Vagina (tissue), 2 donors: ENCODE results near the gene STIM2. TPM values are rescaled to one million over a fixed set of nuclear protein-coding genes. Genes with fewer than 3 reads are reported as not detected.
A peak's percentile ranks its signal among the peaks of the same experiment; 100 is the strongest.

ENCODE experiments used
- DNase-seq, 2 donors: peaks; one replicate each; pipeline ENCODE4 v3.0.0-alpha.2; 2017; ENCODE audit errors: extremely low spot score in 2 of 2
- H3K27ac ChIP-seq: fragments of 200-600 bp; sonication (generic); one replicate; pipeline ENCODE4 v1.5.1; 2019
- H3K27me3 ChIP-seq: fragments of 200-600 bp; sonication (generic); one replicate; pipeline ENCODE4 v1.5.1; 2019
- H3K36me3 ChIP-seq, 2 donors: fragments of 200-600 bp; sonication (generic); one replicate each; pipeline ENCODE4 v1.5.1; 2017 to 2019
- H3K4me1 ChIP-seq: fragments of 200-600 bp; sonication (generic); one replicate; pipeline ENCODE4 v1.5.1; 2019
- H3K4me3 ChIP-seq, 2 donors: fragments of 200-600 bp; sonication (generic); 1 replicate in 1 of 2; 2 replicates in 1 of 2; pipeline ENCODE4 v1.5.1; 2016 to 2019
- H3K9me3 ChIP-seq: fragments of 200-600 bp; sonication (generic); one replicate; pipeline ENCODE4 v1.5.1; 2019
- POLR2A ChIP-seq, 2 donors: fragments of 450-650 bp; IDR thresholded peaks; one replicate each; pipeline ENCODE4 v1.6.1; 2017; ENCODE audit warnings: antibody characterized with exemption in 2 of 2, mild to moderate bottlenecking in 2 of 2, moderate library complexity in 2 of 2
- POLR2AphosphoS5 ChIP-seq, 2 donors: sonication (generic); formaldehyde crosslinking; IDR thresholded peaks; one replicate each; pipeline ENCODE4 v1.9.0; 2017; ENCODE audit warnings: antibody characterized with exemption in 2 of 2, mild to moderate bottlenecking in 2 of 2, low read depth in 1 of 2; ENCODE audit not compliant: insufficient read depth in 1 of 2
- intact Hi-C: fragments of 100-400 bp; cut with DNase I; formaldehyde crosslinking; loops from one replicate; pipeline ENCODE4 v1.15.1; 2023
- total RNA-seq: library from RNA; depleted of rRNA; stranded (reverse); fragments of >200 nt; gene quantifications from one replicate; pipeline ENCODE4 v1.2.3, GENCODE V29; 2016
- TF ChIP-seq, protein P1 (sequence below), 3 experiments: fragments of 450-650 bp in 2 of 3; fragments of 200-600 bp in 1 of 3; sonication (generic) in 1 of 3; IDR thresholded peaks; one replicate each; pipeline ENCODE4 v1.5.1; 2017 to 2019; ENCODE audit warnings: antibody characterized with exemption in 3 of 3, mild to moderate bottlenecking in 2 of 3, moderate library complexity in 2 of 3

STIM2 gene
- total RNA-seq, 1 donor from 2014 or later = 39.5 TPM

DNA sequence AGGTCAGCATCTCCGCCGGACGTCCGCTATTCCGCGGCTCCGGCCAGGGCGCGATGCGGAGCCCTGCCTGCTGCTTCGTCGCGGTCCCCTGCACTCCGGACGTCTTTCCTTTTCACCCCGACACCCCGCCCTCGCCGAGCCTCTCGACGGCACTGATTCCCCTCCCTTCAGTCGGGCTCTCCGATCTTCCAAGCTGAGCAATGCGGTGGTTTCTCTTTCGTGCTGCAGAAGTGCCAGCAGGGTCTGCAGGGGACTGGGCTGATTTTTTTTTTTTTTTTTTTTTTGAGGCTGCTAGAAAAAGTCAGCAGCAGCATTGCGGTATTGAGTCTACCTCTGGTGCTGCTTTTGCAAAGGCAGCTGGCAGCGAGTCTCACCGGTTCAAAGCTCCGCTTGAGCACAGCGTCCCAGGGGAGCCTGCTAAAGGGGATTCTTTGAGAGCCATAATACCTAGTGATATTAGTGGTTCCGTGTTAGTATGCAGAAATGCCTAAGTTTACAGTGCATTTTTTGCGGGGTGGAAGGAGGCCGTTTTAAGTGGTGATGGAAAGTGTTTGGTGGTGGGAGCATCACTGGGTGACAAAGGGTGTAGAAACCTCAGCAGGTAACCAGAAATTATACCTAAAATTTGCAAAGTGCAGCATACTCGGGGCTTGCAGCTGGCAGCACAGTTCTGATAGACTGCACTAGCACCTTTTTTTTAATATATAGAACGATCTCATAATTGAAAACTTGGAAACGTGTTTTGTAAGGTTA, 969 bp downstream of the STIM2 start:
- Histone ChIP-seq H3K27me3 (no peaks in the 10 kb centered on the region), H3K9me3 (no peaks in the 10 kb centered on the region), H3K4me3 (peak overlapping the region; percentile 83 to 92), H3K36me3 (no peaks in the 10 kb centered on the region), H3K4me1 (peaks cover 48% of the 10 kb centered on the region), H3K27ac (peak overlapping the region; percentile 93)
- TF ChIP-seq POLR2A (IDR thresholded peaks at IDR 0.05) (no peak), POLR2AphosphoS5 (IDR thresholded peaks at IDR 0.05; ENCODE audit: insufficient read depth in 1 of 2, low read depth in 1 of 2) (peak in 1 of 2 donors; percentile 53)
- intact Hi-C loops = no loop called here
- DNase-seq = no peak

DNA sequence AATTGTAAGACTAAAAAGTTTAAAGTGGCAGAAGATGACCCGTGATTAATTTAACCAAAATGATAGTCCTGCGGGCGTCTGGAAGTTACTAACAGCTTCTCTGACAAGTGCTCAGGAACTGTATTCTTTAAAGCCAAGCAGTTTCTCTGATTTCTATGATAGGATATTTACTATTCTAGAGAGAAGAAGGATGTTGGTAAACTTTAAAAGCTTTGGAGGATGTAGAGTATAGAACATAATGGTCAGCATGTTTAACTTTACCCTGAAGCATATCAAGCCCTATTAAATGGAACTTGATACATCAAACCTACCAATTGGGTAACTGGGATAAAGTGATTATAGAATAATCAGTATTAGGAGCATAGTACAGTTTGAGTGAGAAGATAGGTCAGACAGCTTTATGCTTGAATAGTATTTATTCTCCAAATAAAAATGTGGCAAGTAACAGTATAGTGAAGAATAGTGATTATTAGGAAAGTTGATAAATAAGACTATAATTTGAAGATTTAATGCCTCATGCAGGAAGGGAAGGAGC, 1.8 kb downstream of the STIM2 start:
- TF ChIP-seq, protein P1, sequence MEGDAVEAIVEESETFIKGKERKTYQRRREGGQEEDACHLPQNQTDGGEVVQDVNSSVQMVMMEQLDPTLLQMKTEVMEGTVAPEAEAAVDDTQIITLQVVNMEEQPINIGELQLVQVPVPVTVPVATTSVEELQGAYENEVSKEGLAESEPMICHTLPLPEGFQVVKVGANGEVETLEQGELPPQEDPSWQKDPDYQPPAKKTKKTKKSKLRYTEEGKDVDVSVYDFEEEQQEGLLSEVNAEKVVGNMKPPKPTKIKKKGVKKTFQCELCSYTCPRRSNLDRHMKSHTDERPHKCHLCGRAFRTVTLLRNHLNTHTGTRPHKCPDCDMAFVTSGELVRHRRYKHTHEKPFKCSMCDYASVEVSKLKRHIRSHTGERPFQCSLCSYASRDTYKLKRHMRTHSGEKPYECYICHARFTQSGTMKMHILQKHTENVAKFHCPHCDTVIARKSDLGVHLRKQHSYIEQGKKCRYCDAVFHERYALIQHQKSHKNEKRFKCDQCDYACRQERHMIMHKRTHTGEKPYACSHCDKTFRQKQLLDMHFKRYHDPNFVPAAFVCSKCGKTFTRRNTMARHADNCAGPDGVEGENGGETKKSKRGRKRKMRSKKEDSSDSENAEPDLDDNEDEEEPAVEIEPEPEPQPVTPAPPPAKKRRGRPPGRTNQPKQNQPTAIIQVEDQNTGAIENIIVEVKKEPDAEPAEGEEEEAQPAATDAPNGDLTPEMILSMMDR (IDR thresholded peaks at IDR 0.05) = no peak
- TF ChIP-seq POLR2AphosphoS5 (IDR thresholded peaks at IDR 0.05; ENCODE audit: insufficient read depth in 1 of 2, low read depth in 1 of 2) (no peak), POLR2A (IDR thresholded peaks at IDR 0.05) (no peak)
- Histone ChIP-seq H3K4me3 (peak overlapping the region; percentile 83 to 92), H3K36me3 (no peaks in the 10 kb centered on the region), H3K9me3 (no peaks in the 10 kb centered on the region), H3K27ac (peak overlapping the region; percentile 93), H3K4me1 (peaks cover 48% of the 10 kb centered on the region), H3K27me3 (no peaks in the 10 kb centered on the region)
- no peak for DNase-seq
- intact Hi-C loops = no loop called here

GRCh38 chr4:26863512-26863911, 2.9 kb downstream of the STIM2 start:
- intact Hi-C loops = no loop called here
- TF ChIP-seq POLR2AphosphoS5 (IDR thresholded peaks at IDR 0.05; ENCODE audit: insufficient read depth in 1 of 2, low read depth in 1 of 2) (no peak), POLR2A (IDR thresholded peaks at IDR 0.05) (no peak)
- TF ChIP-seq, protein P1 (IDR thresholded peaks at IDR 0.05) = no peak
- Histone ChIP-seq H3K27me3 (no peaks in the 10 kb centered on the region), H3K9me3 (no peaks in the 10 kb centered on the region), H3K4me3 (no peak overlapping the region), H3K36me3 (no peaks in the 10 kb centered on the region), H3K4me1 (peaks cover 39% of the 10 kb centered on the region), H3K27ac (no peak overlapping the region)
- no peak for DNase-seq

DNA sequence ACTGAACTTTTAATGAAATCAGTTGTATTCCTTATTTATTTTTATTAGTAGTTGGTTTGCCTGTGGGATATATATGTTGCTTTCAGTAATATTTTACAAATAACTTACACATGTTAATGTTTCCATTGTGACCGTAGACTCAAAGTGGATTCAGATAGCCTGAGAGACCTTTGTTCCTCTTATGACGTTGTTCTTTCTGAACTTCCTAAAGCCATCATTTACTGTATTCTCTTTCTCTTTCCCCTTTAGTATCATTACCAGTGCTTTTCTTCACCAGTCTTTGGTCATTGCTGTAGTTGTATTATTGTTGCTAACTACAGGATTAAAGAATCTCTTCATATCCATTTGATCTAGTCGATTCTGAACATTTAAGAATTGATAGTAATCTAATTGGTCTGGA, 4.3 kb downstream of the STIM2 start:
- Histone ChIP-seq H3K4me3 (no peak overlapping the region), H3K36me3 (no peaks in the 10 kb centered on the region), H3K27me3 (no peaks in the 10 kb centered on the region), H3K27ac (no peak overlapping the region), H3K9me3 (no peaks in the 10 kb centered on the region), H3K4me1 (peaks cover 25% of the 10 kb centered on the region)
- TF ChIP-seq POLR2AphosphoS5 (IDR thresholded peaks at IDR 0.05; ENCODE audit: insufficient read depth in 1 of 2, low read depth in 1 of 2) = no peak
- no peak for TF ChIP-seq POLR2A (IDR thresholded peaks at IDR 0.05)
- TF ChIP-seq, protein P1 (IDR thresholded peaks at IDR 0.05) = no peak
- no peak for DNase-seq
- intact Hi-C loops = no loop called here

GRCh38 chr4:26866203-26866602, 5.6 kb downstream of the STIM2 start:
- no peak for TF ChIP-seq POLR2A (IDR thresholded peaks at IDR 0.05)
- no peak for TF ChIP-seq POLR2AphosphoS5 (IDR thresholded peaks at IDR 0.05; ENCODE audit: insufficient read depth in 1 of 2, low read depth in 1 of 2)
- TF ChIP-seq, protein P1 (IDR thresholded peaks at IDR 0.05) = no peak
- no peaks in the 10 kb centered on the region for H3K27me3 ChIP-seq
- no peaks in the 10 kb centered on the region for H3K36me3 ChIP-seq
- H3K27ac ChIP-seq = no peak overlapping the region
- H3K9me3 ChIP-seq = no peaks in the 10 kb centered on the region
- H3K4me1 ChIP-seq = peaks cover 23% of the 10 kb centered on the region
- no peak for DNase-seq
- intact Hi-C loops = no loop called here
- no peak overlapping the region for H3K4me3 ChIP-seq
